NCI-H1694 treated with DMSO at 0.1 percent for 48 hours (cell line): ENCODE results near the gene SCIN.
"Not testable (repeated sequence)": the region's sequence is repeated elsewhere in the genome, so short reads cannot be mapped to it uniquely, and the experiment has no call there.

Experiments
- DNase-seq: peaks from one replicate; lab custom pipeline; 2025; lab: John Stamatoyannopoulos, UW

Gene SCIN

DNA sequence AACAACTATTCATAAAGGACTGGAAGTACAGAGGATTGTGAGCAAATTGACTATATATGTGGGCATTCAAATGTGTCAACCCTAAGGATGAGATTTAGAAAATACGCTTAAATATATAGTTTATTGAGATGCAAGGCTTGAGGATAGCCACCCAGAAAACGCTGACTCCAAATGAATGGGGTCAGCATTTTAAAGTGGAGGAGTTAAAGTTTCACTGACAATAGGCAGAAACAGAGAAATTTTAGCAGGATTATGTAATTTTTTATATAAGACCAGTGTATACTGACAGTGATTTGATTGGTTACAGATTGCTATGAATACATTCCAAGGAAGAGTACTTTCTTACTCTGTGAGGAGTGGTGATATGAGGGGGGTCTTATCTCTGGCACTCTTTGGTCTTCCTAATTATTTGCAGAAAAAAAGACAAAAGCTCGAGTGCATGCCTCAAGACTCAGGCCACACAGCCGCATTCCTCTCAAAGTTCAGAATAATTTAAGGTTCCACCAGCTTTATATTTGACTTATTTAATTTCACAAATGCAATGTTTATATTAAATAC lies 78.3 kb downstream of the SCIN start:
- no peak for DNase-seq

DNA sequence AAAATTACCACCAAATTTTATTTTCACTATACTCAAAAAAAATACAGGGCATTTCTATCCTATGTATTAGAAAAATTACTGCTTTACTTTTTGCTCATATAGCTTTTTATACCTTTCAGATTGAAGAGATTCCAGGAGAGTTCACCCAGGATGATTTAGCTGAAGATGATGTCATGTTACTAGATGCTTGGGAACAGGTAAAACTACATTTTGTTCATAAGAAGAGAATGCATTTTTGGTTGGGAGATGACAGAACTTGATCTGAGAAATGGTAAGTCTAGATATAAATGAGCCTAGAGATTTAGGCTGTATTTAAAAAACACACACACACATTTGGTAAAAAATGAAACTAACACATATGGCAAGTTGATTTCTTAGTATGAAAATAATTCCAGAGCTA lies 78.8 kb downstream of the SCIN start:
- DNase-seq = no peak

DNA sequence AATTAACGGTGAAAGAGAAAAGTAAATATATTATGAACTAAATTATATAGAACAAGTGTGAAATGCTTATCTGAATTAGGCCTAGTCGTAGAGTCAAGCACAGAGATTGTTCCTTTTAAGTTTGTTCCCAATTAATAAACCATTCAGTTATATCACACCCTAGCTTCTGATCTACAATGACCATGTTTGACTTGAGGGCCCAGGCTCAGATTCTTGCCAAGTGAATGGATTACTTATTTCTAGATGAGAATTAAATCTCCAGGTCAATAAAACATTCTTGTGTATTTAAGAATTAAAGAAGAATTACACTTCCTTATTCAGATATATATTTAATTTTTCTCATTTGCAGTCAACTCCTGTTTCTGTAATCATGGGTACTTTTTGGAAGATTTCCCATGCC lies 79.6 kb downstream of the SCIN start:
- no peak for DNase-seq

DNA sequence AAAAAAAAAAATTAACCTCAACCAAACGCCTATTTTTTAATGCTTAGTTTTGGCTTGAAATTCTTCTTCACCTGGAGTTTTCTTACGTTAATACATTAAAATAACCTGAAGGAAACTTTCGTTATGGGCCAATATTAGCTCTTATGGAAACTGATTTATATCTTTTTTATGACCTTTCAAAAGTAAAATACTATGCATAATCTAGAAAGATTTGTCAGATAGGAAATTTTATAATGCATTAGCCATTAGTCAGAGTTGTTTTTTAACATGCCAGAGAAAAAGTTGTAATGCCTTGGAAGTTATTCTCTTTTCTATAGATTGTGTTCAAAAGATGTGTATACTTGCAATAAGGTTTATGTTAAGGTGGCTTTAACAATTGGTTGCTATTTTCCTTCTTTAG lies 82.6 kb downstream of the SCIN start:
- no peak for DNase-seq

DNA sequence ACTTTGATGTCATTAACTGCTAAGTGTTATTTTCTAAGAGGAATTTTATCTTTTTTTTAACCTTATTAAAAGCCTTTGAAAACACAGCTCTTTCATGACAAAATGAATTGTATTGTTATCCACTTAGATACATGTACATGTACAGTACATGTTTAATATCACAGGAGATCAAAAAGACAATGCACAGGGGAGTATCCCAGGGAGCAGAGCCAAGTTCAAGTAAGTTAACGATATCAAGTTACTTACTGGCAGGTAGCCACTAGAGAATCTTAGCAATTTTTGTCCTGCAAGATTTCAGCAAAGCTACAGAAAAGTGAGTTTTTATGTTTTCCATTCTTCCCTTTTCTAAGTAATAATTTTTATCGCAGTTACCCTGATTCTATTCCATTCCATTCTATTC lies 83.0 kb downstream of the SCIN start:
- DNase-seq = no peak

DNA sequence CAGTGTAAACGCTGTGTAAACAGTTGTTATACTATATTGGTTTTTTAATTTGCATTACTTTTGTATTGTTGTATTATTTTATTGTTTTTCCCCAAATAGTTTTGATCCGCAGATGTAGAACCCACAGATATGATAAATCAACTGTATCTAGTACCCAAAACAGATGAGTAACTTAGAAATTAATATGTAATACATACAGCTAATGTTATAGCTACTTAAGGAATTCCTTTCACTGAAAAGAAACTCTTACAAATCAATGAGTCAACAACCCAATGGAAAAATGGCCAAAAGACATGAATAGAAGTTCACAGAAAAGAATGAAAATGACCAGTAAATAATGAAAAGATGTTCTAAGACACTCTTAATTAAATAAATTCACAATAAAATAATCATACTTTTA lies 84.6 kb downstream of the SCIN start:
- DNase-seq = no peak

DNA sequence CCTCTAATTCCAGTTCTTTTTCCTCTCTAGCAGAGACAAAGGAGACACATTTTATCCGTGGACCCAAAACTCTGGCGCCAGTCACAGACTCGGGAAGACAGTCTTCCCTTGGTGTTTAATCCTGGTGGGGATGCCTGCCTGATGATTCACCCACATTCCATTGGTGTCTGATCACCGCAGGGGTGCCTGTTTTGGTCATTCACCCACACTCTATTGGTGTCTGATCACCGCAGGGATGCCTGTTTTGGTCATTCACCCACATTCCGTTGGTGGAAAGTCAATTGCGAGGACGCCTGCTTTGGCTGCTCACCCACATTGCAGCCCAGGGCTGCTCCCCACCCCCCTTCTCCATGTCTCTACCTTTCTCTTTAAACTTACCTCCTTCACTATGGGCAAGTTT lies 89.9 kb downstream of the SCIN start:
- DNase-seq = not testable (repeated sequence)

DNA sequence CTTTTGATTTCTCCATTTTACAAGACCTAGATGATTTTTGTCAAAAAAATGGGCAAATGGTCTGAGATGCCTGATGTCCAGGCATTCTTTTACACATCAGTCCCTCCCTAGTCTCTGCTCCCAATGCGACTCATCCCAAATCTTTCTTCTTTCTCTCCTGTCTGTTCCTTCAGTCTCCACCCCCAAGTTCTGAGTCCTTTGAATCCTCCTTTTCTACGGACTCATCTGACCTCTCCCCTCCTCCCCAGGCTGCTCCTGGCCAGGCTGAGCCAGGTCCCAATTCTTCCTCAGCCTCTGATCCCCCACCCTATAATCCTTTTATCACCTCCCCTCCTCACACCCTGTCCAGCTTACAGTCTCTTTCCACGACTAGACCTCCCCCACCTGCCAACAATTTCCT lies 90.5 kb downstream of the SCIN start:
- DNase-seq = not testable (repeated sequence)

DNA sequence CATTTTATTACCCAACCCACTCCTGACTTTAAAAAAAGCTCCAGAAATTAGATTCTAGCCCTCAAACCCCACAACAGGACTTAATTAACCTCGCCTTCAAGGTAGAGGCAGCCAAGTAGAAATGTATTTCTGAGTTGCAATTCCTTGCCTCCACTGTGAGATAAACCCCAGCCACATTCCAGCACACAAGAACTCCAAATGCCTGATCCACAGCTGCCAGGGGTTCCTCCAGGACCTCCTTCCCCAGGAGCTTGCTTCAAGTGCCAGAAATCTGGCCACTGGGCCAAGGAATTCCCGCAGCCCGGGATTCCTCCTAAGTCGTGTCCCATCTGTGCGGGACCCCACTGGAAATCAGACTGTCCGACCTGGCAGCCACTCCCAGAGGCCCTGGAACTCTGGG lies 91.1 kb downstream of the SCIN start:
- no peak for DNase-seq

DNA sequence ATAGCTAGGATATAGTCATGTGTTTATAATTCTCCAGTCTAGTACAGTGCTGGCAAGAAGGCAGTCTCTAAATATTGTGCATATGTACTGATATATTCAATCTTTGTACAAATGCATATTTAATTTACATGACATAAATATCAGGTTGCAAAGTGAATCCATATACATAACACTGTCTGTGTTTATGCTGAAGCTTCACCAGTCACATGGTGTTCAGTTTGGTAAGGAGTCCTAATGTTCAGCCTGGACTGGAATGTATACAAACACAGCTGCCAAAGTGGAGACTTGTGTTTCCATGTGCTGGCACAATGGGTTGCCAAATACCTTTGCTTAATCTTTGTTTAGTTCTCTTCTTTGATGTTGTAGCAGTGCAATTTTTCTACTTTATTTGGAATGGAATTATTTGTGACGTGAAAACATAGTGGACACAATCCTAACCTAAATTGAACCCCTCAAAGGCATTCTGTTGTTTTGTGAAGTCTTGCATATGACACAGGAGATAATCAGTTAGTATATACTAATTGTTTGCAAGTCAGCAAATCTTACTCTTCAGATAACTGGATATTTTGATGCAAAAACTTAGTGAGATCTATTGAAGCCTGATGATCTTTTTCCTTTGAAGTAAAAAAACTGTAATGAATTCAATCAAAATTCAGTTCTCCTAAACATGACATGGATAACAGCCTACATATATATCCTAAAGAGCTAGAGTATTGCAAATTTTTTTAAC lies 99.6 kb downstream of the SCIN start:
- no peak for DNase-seq

DNA sequence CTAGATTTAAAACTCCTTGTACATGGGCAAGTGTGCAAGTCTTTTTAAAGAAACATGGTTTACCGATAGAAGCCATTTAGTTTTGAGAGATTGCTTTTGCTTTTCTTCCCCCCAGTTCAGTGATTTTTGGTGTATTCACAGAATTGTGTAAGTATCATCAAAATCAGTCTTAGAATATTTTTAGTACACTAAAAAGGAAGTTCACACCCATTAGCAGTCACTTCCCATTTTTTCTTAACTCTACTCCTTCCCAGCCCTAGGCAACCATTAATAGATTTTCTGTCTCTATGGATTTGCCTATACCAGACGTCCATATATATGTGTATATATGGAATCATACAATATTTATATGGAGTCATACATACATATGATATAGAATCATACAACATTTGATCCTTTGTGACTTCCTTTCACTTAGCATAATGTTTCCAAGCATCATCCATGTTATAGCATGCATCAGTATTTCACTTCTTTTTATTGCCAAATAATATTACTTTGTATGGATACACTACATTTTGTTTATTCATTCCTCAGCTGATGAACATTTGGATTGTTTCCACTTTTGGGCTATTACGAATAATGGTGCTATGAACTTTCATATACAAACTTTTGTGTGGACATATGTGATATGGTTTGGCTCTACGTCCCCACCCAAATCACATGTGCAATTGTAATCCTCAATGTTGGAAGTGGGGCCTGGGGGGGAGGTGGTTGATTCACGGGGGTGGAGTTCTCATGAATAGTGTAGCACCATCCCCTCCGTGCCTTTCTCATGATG lies 100.4 kb downstream of the SCIN start:
- no peak for DNase-seq

DNA sequence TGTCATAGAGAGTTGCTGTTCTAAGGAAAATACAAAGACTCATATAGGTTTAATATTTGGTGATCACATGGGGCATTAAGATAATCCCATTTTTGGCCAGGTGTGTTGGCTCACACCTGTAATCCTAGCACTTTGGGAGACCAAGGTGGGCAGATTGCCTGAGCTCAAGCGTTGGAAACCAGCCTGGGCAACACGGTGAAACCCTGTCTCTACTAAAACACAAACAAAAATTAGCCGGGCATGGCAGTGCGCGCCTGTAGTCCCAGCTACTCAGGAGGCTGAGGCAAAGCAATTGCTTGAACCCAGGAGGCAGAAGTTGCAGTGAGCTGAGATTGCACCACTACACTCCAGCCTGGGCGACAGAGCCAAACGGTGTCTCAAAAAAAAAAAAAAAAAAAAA lies 102.9 kb downstream of the SCIN start:
- DNase-seq = not testable (repeated sequence)

DNA sequence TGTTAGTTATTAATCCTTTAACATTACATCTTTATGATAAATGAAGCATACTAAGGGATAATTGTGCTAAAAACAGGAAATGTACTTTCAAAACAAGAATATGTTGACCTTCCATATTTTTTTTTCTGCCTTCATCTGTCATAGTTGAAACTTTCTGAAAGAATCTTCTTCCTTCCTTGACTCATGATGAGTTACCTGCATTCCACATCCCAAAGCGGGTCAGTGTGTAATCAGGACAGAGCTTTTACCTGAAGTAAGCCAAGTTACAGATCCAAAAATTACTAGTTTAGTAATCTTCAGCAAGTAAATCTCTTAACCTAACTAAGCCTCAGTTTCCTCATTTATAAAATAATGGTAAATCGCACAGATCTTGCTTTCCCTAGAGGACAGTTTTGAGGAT lies 103.5 kb downstream of the SCIN start:
- DNase-seq = no peak

DNA sequence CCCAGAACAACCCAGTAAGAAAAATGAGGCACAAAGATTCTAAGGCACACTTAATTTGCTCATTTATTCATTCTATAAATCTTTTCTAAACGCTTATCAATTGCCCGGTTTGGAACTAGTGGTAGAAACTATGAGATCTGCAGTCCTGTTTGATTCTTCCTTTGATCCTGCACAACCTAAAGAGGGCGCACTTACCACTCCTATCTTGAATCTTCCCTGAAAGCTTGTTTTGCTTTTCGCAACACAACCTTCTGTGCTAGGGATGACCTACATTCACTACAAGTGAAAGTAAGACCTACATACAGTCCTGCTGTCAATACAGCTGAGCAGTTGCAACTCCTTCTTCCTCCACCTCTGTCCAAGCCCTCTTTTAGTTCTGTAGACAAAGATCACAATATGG lies 104.3 kb downstream of the SCIN start:
- peak; percentile 28 for DNase-seq

DNA sequence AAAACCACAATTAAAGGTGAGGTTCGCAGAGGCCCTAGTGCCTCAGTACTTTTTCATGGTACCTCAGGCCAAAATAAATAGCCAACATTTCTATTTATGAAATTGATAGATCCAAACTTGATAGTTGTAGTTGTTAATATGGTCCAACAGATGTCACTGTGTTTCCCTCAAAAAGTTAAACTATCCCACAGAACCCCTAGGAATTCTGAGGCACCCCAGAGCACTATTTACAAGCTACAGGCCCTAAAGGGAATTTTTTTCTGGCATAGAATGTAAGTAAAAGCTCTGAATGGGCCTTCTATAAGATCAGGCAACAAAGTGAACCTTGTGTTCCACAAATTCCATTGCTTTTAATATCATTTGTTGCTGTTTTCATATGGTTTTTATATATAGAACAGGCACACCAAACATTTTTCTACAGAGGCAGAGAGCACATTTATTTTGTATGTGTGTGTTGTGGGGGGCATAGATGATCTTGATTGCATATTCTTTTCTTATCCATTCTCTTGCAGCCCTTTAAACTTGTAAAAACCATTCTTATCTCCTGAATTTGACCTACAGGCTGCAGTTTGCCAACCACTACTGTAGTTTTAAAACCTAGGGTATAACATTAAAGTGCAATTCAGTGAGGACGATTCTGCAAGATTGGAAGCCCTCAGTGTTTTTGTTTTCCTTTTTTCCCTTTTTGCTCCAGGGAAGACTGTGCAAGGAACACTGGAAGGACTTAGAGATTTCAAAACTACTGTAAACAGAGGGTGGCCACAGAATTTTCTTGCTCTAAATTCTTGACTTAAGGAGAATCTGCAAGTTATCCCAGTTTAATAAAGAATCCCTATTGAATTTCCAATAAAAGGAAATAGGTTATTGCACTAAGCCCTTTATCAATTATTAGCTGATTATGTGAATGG lies 113.4 kb downstream of the SCIN start:
- DNase-seq = peak; percentile 13

DNA sequence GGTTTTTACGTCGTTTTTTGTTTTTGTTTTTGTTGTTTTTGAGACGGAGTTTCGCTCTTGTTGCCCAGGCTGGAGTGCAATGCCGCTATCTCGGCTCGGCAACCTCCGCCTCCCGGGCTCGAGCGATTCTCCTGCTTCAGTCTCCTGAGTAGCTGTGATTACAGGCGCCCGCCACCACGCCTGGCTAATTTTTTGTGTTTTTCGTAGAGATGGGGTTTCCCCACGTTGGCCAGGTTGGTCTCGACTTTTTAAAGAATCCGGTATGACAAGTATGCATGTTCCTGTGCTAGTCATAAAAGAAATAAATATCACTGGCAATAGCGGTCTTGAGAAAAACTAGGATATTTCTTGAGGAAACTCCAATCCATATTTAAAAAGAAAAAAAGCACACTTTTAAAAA lies 114.2 kb downstream of the SCIN start:
- no peak for DNase-seq

DNA sequence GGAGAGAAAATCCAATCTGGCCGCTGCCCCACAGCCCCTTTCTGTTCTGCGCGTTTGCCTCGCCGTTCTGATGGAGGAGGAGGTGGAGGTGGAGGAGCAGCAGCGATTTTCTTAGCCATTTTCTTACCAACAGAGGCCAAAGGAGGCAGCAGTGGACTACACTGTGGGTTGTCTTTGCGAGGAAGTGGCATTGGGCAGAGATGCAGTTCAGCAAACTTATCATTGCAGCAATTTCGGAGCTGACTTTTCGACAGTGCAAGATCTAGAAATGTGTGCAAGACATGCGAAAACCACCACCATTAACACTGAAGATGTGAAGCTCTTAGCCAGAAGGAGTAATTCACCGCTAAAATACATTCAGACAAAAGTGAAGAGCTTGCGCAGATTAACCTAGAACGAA lies 115.0 kb downstream of the SCIN start:
- no peak for DNase-seq

DNA sequence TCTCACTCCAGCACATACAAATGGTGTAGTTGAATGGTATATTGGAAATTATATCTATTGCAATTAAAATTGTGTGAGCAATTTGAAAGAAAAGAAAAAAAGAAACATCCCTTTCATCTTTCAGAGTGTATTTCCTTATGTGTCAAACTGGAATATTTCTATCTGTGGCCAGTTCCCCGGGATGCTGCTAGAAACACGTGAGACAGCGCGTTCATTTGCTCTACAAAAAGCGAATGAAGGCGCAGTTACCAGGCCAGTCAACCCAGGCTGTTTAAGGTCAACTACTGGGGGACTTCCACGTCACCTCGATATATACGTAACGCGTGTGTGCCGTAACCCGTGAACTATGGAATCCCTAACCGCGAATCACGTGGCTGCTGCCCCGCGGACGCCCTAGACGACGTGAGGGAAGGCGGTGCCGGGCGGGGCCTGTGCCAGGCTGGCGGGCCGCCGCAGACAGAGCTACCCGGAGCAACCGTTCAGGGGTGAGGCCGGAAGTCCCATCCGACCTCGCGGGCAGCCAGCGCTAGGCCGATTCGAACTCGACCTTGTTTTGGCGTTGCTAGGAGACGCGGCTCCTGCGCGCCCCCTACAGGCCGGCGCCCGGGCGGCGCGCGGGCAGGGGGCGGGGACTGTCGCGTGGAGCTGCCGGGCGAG lies 115.8 kb downstream of the SCIN start:
- DNase-seq = peak; percentile 54

DNA sequence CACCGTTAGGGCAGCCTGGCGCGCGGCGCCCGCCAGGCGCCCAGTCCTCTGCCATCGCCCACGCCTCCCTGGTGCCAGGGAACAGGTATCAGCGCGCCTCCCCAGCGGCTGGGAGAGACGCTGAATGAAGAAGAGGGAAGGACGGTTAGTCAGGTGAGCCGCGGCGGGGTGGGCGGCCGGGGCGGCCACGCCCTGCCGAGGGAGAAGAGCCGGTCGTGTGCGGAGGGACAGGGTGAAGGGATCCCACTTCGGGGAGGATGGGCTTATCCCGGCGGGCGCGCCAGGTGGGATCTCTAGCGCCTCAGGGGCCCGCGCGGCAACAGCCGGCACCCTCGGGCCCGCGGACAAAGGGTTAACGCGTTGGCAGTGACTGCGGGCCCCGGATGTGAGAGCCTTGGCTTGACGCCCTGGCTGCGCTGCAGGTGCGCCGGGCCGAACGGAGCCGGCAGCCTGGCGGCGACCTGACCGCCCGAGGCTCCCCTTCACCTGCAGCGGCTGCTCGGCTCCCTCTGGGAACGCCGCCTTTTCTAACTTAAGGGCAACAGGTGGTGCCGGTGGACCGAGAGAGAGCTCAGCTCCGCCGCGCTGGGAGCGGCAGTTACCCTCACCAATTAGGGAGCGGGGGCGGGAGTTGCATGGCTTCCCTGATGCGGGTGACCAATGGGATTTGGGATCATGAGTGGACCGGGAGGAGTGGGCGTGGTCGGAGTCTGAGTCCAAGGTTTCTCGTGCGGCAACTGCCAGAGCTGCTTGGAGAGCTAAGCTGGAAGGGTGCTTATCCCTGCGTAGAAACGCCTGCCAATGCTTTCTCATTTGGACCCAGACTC lies 116.6 kb downstream of the SCIN start, which contains the start of gene ARL4A:
TSS of gene ARL4A (plus strand) at position 743 of the 827 bp plus-strand sequence. CDS start 622 bp downstream, outside the sequence.
- peak; percentile 90 for DNase-seq

DNA sequence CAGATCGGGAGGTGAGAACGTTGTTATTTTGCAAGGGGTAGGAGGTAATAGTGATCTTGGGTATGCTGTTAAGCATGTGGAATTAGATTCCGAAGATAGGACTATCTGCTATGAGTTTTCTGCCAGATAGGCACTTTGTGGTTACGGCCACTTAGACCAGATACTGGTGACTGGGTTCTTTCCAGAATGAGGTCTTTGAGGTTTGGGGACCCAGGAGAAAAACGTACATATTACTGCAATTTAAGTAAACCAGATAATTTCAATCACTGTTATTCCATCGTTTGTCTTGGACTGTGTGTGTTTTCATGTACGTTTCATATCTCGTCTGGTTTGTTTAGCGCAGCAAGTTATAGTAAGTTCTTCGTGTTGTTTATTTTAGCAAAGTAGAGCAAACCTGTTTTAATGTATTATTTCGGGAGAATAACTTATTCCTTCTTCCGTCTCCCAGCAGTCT lies 117.2 kb downstream of the SCIN start:
- DNase-seq = no peak
